B cell (primary cell): ENCODE data around the gene FZD10. TPM values are rescaled to one million over a fixed set of nuclear protein-coding genes. Genes with fewer than 3 reads are reported as not detected.

ENCODE experiments used
- ATAC-seq: fragments of 200-7000 bp; cut with Tn5 transposase; one replicate; pipeline ENCODE4 v1.10.0; 2021; ENCODE audit warnings: low read depth, mild to moderate bottlenecking, moderate number of reproducible peaks, moderate library complexity
- CTCF ChIA-PET: fragments of 350-600 bp; sonication (Branson Sonifier 250); formaldehyde crosslinking; loops from one replicate; lab custom pipeline; 2021; ENCODE audit warnings: antibody characterized with exemption, inconsistent platforms; lab: Charles Lee
- POLR2A ChIA-PET: fragments of 350-600 bp; sonication (Branson Sonifier 250); formaldehyde crosslinking; loops from one replicate; lab custom pipeline; 2021; ENCODE audit warnings: antibody characterized with exemption; lab: Charles Lee
- DNase-seq: peaks from one replicate; pipeline ENCODE4 v3.0.0; 2013
- H2AFZ ChIP-seq: 2 replicates; pipeline ENCODE4 v1.6.1; 2012; ENCODE audit warnings: mild to moderate bottlenecking, low read depth, low read length; ENCODE audit not compliant: insufficient read depth, poor library complexity, severe bottlenecking
- H3K27ac ChIP-seq, 2 donors: 1 replicate in 1 of 2; 2 replicates in 1 of 2; pipeline ENCODE4 v1.5.1; 2012 to 2013; ENCODE audit warnings: low read length in 2 of 2, mild to moderate bottlenecking in 2 of 2, moderate library complexity in 1 of 2
- H3K27me3 ChIP-seq, 4 experiments: fragments of 200-600 bp in 1 of 4; sonication (generic) in 1 of 4; replicated peaks in 1 of 4; 1 replicate in 2 of 4; 2 replicates in 2 of 4; pipeline versions ENCODE4 v1.6.1 to v1.7.0; 2013 to 2016; ENCODE audit warnings: low read length in 3 of 4, mild to moderate bottlenecking in 2 of 4, mixed read lengths in 1 of 4, moderate library complexity in 1 of 4; ENCODE audit not compliant: insufficient read depth in 4 of 4, control insufficient read depth in 3 of 4; ENCODE audit errors: control extremely low read depth in 1 of 4
- H3K36me3 ChIP-seq, 2 experiments: replicated peaks in 1 of 2; 1 replicate in 1 of 2; 2 replicates in 1 of 2; pipeline versions ENCODE4 v1.6.1 to v1.7.1; 2013; ENCODE audit warnings: low read length in 1 of 2; ENCODE audit not compliant: insufficient read depth in 2 of 2, control insufficient read depth in 1 of 2; ENCODE audit errors: control extremely low read depth in 1 of 2, extremely low read depth in 1 of 2
- H3K4me1 ChIP-seq, 2 donors: fragments of 200-600 bp in 1 of 2; sonication (generic) in 1 of 2; 1 replicate in 1 of 2; 2 replicates in 1 of 2; pipeline versions ENCODE4 v1.5.1 to v1.6.1; 2013 to 2017; ENCODE audit warnings: low read length in 2 of 2; ENCODE audit not compliant: control insufficient read depth in 2 of 2, insufficient read depth in 2 of 2
- H3K4me2 ChIP-seq: replicated peaks from 2 replicates; pipeline ENCODE3; 2012; ENCODE audit warnings: mild to moderate bottlenecking, low read depth, low read length; ENCODE audit not compliant: poor library complexity, severe bottlenecking
- H3K4me3 ChIP-seq, 5 experiments: fragments of 200-600 bp in 1 of 5; sonication (generic) in 1 of 5; 1 replicate in 3 of 5; 2 replicates in 2 of 5; pipeline versions ENCODE4 v1.5.1 to v1.7.0; 2011 to 2016; ENCODE audit warnings: low read length in 4 of 5, mild to moderate bottlenecking in 4 of 5, low read depth in 2 of 5, control low read depth in 1 of 5, moderate library complexity in 1 of 5; ENCODE audit not compliant: insufficient read depth in 1 of 5; ENCODE audit errors: control extremely low read depth in 1 of 5, extremely low read depth in 1 of 5
- H3K79me2 ChIP-seq: fragments of 200-600 bp; sonication (generic); one replicate; pipeline ENCODE4 v1.6.0; 2016; ENCODE audit warnings: low read length; ENCODE audit not compliant: control insufficient read depth, insufficient read depth
- H3K9ac ChIP-seq: fragments of 200-600 bp; sonication (generic); 2 replicates; pipeline ENCODE4 v1.6.1; 2017; ENCODE audit warnings: mild to moderate bottlenecking, low read length, moderate library complexity
- H3K9me3 ChIP-seq, 3 donors: one replicate each; pipeline versions ENCODE4 v1.6.1 to v1.7.1; 2013; ENCODE audit warnings: low read length in 2 of 3; ENCODE audit not compliant: control insufficient read depth in 2 of 3, insufficient read depth in 1 of 3; ENCODE audit errors: control extremely low read depth in 1 of 3
- H4K20me1 ChIP-seq: 2 replicates; pipeline ENCODE4 v1.6.0; 2012; ENCODE audit warnings: mild to moderate bottlenecking, low read length; ENCODE audit not compliant: insufficient read depth, control insufficient read depth, poor library complexity, severe bottlenecking
- H3K27ac Mint-ChIP-seq: one replicate; pipeline ENCODE4 v1.8.0; 2021; ENCODE audit warnings: mixed read lengths
- H3K27me3 Mint-ChIP-seq: one replicate; pipeline ENCODE4 v1.8.0; 2021; ENCODE audit warnings: mixed read lengths
- H3K4me1 Mint-ChIP-seq: one replicate; pipeline ENCODE4 v1.8.0; 2021; ENCODE audit warnings: mixed read lengths
- H3K4me3 Mint-ChIP-seq: one replicate; pipeline ENCODE4 v1.8.0; 2021; ENCODE audit warnings: mixed read lengths
- H3K9me3 Mint-ChIP-seq: one replicate; pipeline ENCODE4 v1.8.0; 2022; ENCODE audit warnings: mixed read lengths; ENCODE audit not compliant: insufficient read depth
- CTCF ChIP-seq: fragments of 200-600 bp; IDR thresholded peaks from one replicate; pipeline ENCODE4 v1.8.0; 2022; ENCODE audit warnings: antibody characterized with exemption, mild to moderate bottlenecking
- EZH2 ChIP-seq: IDR thresholded peaks from 2 replicates; pipeline ENCODE4 v1.6.1; 2012; ENCODE audit warnings: borderline replicate concordance, low read depth, mild to moderate bottlenecking, moderate library complexity, low read length; ENCODE audit not compliant: insufficient read depth, poor library complexity, severe bottlenecking
- WGBS: methylation state at CpG from one replicate; pipeline ENCODE4 v1.1.5; 2013; ENCODE audit warnings: missing lambda C conversion rate; ENCODE audit not compliant: insufficient coverage; 5-methylcytosine and 5-hydroxymethylcytosine counted together
- intact Hi-C: fragments of 100-400 bp; cut with micrococcal nuclease; formaldehyde crosslinking; loops from one replicate; pipeline ENCODE4 v1.10.0; 2022
- polyA plus RNA-seq: library from polyadenylated mRNA; depleted of rRNA; stranded (reverse); fragments of >200 nt; gene quantifications from 2 replicates; pipeline ENCODE4 v1.2.3, GENCODE V29; 2012
- total RNA-seq, 2 donors: library from RNA; stranded (reverse); fragments of 120-200 nt in 1 of 2; gene quantifications; 1 replicate in 1 of 2; 2 replicates in 1 of 2; pipeline versions ENCODE4 v1.2.3 to v1.2.4, GENCODE V29; 2013 to 2022

FZD10 gene
- total and polyA plus RNA-seq, 2 donors (not counting 1 experiment from before 2014, with no cell fraction given): not detected

- H3K27ac Mint-ChIP-seq: no peak overlapping the region
- H3K9me3 Mint-ChIP-seq: no peaks in the 10 kb centered on the region
- no peaks in the 10 kb centered on the region for H3K36me3 ChIP-seq
- H3K4me1 Mint-ChIP-seq: no peaks in the 10 kb centered on the region
- no peak for DNase-seq
- intact Hi-C loops: no loop called here
- H3K4me2 ChIP-seq: no peak overlapping the region
- H3K4me3 Mint-ChIP-seq: no peak overlapping the region
- H3K27me3 ChIP-seq: no peaks in the 10 kb centered on the region
- ATAC-seq: no peak
- H2AFZ ChIP-seq: no peak overlapping the region
- H3K9ac ChIP-seq: no peak overlapping the region
- H3K9me3 ChIP-seq: peaks cover 0 to 50% (median 0%) of the 10 kb centered on the region in 3 donors
- H3K27me3 Mint-ChIP-seq: no peaks in the 10 kb centered on the region
- CTCF ChIA-PET: no interaction called here
- no peaks in the 10 kb centered on the region for H3K79me2 ChIP-seq
- H4K20me1 ChIP-seq: no peaks in the 10 kb centered on the region
- TF ChIP-seq EZH2 (no peak), CTCF (no peak)
- no peaks in the 10 kb centered on the region for H3K4me1 ChIP-seq
- POLR2A ChIA-PET: no interaction called here
- H3K27ac ChIP-seq: no peak overlapping the region
- no peak overlapping the region for H3K4me3 ChIP-seq
- WGBS: 94% methylated on average over 3 of the region's 3 CpGs
These were observed 34.7 kb upstream of the FZD10 start for GRCh38 chr12:130127532-130127911.

- no peaks in the 10 kb centered on the region for H3K9me3 Mint-ChIP-seq
- peaks cover 0 to 46% (median 0%) of the 10 kb centered on the region in 3 donors for H3K9me3 ChIP-seq
- no peak overlapping the region for H2AFZ ChIP-seq
- no peaks in the 10 kb centered on the region for H3K79me2 ChIP-seq
- intact Hi-C loops: no loop called here
- no peak overlapping the region for H3K4me2 ChIP-seq
- H3K27ac ChIP-seq: no peak overlapping the region
- no peak overlapping the region for H3K27ac Mint-ChIP-seq
- CTCF ChIA-PET: no interaction called here
- H3K9ac ChIP-seq: no peak overlapping the region
- no peaks in the 10 kb centered on the region for H4K20me1 ChIP-seq
- H3K27me3 Mint-ChIP-seq: no peaks in the 10 kb centered on the region
- H3K36me3 ChIP-seq: no peaks in the 10 kb centered on the region
- no peaks in the 10 kb centered on the region for H3K4me1 ChIP-seq
- POLR2A ChIA-PET: no interaction called here
- no peaks in the 10 kb centered on the region for H3K27me3 ChIP-seq
- DNase-seq (no peak), ATAC-seq (no peak)
- H3K4me1 Mint-ChIP-seq: no peaks in the 10 kb centered on the region
- H3K4me3 ChIP-seq: no peak overlapping the region
- no peak overlapping the region for H3K4me3 Mint-ChIP-seq
- 94% methylated on average over 21 of the region's 21 CpGs for WGBS
- TF ChIP-seq CTCF: no peak
- no peak for TF ChIP-seq EZH2
These were observed 34.1 kb upstream of the FZD10 start for GRCh38 chr12:130127912-130128789.
